DMS 273 (cell line): ENCODE data around the gene IL1RL2.

Experiments used
- DNase-seq: peaks from one replicate; lab custom pipeline; 2025; ENCODE audit not compliant: unreplicated experiment; lab: John Stamatoyannopoulos, UW

IL1RL2 gene

DNA sequence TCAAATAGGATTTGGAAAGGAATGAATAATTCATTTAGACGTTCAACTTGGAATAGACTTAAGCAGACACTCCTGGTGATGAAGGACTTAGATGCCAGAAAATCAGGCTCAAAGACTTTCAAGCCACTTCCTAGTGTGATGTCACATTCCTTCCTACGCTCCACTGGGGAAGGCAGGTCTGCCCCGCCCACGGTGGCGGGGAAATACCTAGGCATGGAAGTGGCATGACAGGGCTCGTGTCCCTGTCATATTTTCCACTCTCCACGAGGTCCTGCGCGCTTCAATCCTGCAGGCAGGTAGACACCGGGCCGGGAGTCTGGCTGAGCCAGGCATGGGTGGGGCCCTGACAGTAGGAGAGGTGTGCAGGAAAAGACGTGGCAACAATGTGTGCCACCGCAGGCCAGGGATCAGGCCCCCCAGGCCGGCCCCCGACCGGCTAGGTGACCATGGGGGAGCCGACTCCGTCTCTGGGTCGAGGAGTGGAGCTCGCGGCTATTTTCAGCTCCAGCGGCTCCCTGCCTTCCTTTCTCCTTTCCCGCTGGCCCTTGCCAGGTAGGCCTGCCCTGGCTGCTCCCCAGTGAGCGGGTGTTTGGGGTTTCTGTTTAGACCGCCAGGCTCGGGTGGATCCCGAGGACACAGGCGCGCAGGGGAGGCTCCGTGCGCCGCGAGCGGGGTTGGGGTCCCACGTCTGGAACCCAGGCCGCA, at the start of gene IL1RL2:
IL1RL2 (plus strand) TSS at position 233 of the 705 bp plus-strand sequence. CDS start 845 bp downstream, outside the sequence.
- DNase-seq: peak; percentile 24

DNA sequence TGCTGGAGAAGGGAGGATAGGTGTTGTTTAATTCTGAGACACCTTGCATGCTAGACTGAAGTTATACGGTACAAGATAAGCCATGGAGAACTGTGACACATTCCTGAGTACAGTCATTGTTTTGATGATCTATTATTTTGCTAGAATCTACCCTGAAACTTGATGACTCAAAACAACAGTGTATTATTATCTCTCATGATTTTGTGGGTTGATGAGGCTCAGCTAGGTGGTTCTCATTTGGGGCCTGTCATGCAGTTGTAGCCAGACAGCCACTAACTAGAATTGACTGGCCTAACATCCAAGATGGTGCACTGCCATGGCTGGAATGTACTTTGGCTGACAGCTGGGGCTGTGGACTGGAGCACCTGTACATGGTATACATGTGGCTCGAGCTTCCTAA, 49.7 kb upstream of the IL1RL2 start:
- DNase-seq: no peak

DNA sequence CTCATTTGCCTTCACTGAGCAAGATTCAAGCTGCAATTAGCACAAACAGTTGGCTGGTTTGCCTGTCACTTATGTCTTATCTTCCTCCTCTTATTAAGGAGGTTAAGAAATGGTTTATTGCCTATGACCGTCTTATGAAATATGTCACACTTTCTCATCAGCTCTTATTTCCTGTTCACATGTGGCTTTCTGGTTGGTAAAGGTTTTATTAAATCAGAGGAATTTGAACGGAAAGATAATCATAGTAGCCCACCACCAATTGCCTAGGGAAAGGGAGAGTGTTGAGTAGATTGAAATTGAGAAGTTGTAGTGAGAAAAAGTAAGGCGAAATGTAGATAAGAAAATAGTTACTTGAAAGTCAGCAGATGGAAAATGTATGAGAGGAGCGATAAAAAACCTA, 48.5 kb upstream of the IL1RL2 start:
- no peak for DNase-seq

DNA sequence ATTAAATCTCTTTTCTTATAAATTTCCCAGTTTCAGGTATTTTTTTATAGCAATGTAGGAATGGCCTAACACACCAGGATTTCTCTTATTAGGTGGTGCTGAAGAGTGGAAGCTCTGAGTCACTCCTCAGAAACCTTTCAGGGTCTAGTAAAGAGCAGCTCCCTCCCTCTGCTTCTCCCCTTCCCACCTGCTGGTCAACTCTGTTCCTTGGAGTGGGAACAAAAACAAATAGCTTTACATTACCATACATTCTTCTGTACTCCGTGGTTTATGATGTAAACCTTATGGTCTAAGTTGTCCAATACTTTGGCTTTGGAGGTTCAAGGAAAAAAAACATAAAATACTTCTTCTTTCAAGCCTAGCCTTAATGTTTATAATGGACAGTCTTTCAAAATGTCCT, 47.0 kb upstream of the IL1RL2 start:
- DNase-seq: no peak

- DNase-seq: no peak
Measured at GRCh38 chr2:102140377-102140776, 46.4 kb upstream of the IL1RL2 start.

- DNase-seq: no peak
Measured at GRCh38 chr2:102141011-102141943, 45.5 kb upstream of the IL1RL2 start.

- peak; percentile 59 for DNase-seq
Measured at GRCh38 chr2:102141970-102142828, 44.6 kb upstream of the IL1RL2 start, which contains the start of gene IL1R1. Gene IL1R1, plus strand, starts transcription at chr2:102142746. Its CDS starts 14,979 bp downstream, at chr2:102157725.

- peak; percentile 39 for DNase-seq
Measured at GRCh38 chr2:102142829-102143449, 43.9 kb upstream of the IL1RL2 start.

GRCh38 chr2:102143450-102143985, 43.3 kb upstream of the IL1RL2 start:
- DNase-seq: no peak

- no peak for DNase-seq
Measured at GRCh38 chr2:102144128-102144527, 42.7 kb upstream of the IL1RL2 start.

DNA sequence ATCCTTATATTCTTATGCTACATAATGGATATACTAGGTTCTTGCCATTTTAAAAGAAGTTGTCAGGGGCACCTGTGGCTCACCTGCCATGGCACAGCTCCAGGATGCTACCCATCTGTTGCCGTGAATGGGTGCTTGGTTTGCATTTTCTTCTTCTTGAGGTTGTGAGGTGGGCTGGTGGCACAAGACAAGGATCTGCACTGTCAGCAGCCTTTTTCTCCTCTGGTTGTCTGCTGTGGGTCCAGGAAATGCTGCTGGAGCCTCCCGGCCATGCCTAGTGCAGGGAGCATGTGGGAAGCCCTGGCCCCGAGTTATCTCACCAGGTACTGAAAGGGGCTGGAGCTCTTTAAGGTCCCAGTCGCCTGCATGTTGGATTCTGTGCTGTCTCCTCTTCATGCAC, 41.7 kb upstream of the IL1RL2 start:
- no peak for DNase-seq

- no peak for DNase-seq
Measured at GRCh38 chr2:102145934-102146333, 40.9 kb upstream of the IL1RL2 start.

GRCh38 chr2:102147935-102148334, 38.9 kb upstream of the IL1RL2 start:
- DNase-seq: no peak

DNA sequence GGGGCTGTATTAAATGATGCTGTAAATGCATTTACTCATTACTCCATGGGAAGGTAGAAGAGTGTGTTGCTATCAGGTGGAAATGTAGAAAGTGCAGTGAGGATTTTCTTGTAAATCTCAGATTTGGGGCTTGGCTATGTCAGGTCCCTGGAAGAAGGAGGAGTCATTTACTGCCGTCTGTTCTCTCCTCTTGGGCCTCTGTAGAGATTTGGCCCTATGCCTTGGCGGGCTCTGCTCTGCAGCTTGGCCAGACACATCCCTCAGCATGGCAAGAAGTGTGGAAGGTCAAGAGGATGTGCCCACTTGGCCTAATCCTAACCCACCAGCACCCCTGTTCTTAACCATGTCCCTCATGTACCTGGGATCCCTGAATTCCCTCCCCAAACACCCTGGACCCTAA, 37.6 kb upstream of the IL1RL2 start:
- DNase-seq: peak; percentile 4

DNA sequence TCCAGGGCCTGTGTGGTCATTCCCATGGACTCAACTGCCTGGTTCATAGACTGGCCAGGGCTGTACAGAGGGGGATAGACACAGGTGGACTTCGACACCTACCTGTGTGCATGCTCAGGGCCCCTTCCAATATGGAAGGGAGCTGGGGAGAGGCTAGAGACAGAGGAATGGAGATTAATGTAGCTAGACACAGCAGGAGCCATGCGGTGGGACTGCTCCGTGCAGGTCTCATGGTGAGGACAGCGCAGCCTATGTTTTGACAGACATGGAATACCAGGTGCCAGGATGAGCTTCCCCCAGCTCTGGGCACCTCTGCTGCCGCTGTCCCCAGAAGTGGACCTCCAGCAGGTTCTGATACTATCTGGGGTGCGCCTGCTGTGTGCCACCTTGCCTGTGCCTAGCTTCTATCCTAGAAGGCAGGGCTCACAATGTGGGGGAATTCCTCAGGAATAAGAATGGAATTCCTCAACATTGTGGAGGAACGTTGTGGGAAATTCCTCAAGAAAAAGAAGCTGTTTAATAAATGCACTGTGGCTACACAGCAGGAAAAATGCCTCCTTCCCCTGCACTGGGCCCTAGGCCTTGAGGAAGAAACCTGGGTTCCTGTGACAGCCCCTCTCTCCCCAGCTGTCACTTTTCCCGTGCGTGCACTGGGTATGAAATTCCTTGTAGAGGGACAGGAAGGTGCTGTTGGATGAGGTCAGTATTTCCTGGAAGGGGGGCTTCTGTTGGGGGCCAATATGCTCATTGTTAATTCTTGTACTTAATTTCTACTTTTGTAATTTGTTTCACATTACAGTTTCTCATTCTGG, 37.0 kb upstream of the IL1RL2 start:
- no peak for DNase-seq

GRCh38 chr2:102154364-102154763, 32.5 kb upstream of the IL1RL2 start:
- no peak for DNase-seq

- DNase-seq: no peak
Measured at GRCh38 chr2:102154946-102155702, 31.7 kb upstream of the IL1RL2 start.

DNA sequence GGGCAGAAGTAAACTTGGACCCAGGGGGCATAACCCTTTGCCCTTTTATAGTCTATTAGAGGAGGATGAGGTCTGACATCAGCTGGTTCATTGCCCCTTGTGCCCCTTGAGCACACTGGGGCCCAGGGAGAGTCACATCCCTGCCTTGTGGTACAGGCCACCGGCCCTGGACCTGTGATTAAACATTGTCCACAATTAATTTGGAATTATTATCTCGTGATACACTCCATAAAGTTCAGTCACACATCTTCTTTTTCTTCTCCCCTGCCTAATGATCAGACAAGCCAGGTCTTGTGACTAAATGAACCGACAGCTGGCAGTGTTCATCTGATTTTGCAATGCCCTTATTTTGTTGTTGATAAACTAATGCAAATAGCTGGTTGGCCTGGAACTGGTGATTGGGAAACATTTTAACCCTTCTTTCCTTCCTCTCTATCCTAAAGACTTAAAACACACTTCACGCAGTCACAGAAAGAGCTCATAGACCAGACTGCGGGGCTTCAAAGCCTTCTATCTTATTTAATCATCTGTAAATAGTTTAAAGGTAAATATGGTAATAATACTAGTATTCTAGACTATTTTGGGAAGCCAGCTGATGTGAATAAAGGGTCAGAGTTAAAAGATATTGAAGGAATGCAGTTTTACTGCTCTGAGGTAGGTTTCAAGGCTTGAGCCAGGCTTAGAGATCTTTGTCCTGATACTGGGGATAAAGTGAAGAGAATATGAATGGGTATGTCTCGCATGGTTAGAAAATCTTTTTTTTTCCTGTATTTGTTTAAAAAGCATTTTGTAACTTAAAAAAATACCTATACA, 30.9 kb upstream of the IL1RL2 start:
- peak; percentile 54 for DNase-seq
